ENCODE measurements around the gene STARD7. TPM values are rescaled to one million over a fixed set of nuclear protein-coding genes. Genes with fewer than 3 reads are reported as not detected.

The STARD7 gene
- total RNA-seq, 4 donors from 2014 or later, result 69.4 to 92.4 (median 76.8) TPM

- Histone ChIP-seq H3K27ac (peak overlapping the region; percentile 73), H3K9me3 (no peaks in the 10 kb centered on the region), H3K36me3 (no peaks in the 10 kb centered on the region), H3K4me3 (peak overlapping the region; percentile 6), H3K4me1 (peaks cover 79% of the 10 kb centered on the region), H3K27me3 (no peaks in the 10 kb centered on the region)
- TF ChIP-seq POLR2A (IDR thresholded peaks at IDR 0.05) (no peak), EP300 (IDR thresholded peaks at IDR 0.05) (no peak), POLR2AphosphoS5 (IDR thresholded peaks at IDR 0.05) (no peak)
- TF ChIP-seq, protein P1, sequence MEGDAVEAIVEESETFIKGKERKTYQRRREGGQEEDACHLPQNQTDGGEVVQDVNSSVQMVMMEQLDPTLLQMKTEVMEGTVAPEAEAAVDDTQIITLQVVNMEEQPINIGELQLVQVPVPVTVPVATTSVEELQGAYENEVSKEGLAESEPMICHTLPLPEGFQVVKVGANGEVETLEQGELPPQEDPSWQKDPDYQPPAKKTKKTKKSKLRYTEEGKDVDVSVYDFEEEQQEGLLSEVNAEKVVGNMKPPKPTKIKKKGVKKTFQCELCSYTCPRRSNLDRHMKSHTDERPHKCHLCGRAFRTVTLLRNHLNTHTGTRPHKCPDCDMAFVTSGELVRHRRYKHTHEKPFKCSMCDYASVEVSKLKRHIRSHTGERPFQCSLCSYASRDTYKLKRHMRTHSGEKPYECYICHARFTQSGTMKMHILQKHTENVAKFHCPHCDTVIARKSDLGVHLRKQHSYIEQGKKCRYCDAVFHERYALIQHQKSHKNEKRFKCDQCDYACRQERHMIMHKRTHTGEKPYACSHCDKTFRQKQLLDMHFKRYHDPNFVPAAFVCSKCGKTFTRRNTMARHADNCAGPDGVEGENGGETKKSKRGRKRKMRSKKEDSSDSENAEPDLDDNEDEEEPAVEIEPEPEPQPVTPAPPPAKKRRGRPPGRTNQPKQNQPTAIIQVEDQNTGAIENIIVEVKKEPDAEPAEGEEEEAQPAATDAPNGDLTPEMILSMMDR (IDR thresholded peaks at IDR 0.05), result no peak
- no peak for DNase-seq (ENCODE audit: low spot score in 2 of 2)
- 55% methylated on average over 8 of the region's 9 CpGs for WGBS
Measured at GRCh38 chr2:96203130-96204028, 5.2 kb downstream of the STARD7 start.

DNA sequence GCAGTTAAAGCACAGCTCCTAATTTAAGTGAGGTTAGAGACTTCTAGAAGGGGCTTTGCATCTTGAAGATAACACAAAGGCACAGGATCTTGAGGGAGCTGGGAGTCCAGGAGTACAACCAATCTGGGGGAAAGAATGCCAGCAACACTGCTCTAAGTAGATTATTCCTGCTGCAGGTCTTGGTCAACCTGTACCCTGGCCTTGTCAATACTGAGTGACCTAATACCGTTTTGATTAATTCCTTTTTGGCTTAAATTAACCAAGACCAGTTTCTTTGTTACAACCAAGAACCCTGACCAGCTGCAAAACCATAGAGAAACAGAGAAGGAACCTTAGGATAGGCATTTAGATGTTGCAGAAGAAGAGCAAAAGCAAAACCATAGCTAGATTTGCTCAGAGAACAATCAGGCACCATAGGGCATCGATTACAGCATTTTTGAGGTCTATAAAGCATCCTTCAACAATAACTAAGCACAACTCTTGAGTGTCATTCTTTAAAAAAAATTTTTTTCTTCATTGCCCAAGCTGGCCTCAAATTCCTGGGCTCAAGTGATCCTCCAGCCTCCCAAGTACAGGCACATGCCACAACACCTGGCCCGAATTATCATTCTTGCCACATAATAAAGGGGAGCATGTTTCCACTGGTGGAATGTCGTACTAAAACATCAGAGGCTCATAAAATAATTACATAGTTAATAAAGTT, 6.3 kb downstream of the STARD7 start:
- H3K27ac ChIP-seq, result peak overlapping the region; percentile 73
- H3K27me3 ChIP-seq, result no peaks in the 10 kb centered on the region
- H3K4me3 ChIP-seq, result no peak overlapping the region
- H3K4me1 ChIP-seq, result peaks cover 74% of the 10 kb centered on the region
- DNase-seq (ENCODE audit: low spot score in 2 of 2), result no peak
- no peaks in the 10 kb centered on the region for H3K9me3 ChIP-seq
- no peaks in the 10 kb centered on the region for H3K36me3 ChIP-seq
- 57% methylated on average over 4 of the region's 4 CpGs for WGBS
- TF ChIP-seq EP300 (IDR thresholded peaks at IDR 0.05), result no peak
- TF ChIP-seq, protein P1 (IDR thresholded peaks at IDR 0.05), result no peak
- no peak for TF ChIP-seq POLR2AphosphoS5 (IDR thresholded peaks at IDR 0.05)
- TF ChIP-seq POLR2A (IDR thresholded peaks at IDR 0.05), result no peak

DNA sequence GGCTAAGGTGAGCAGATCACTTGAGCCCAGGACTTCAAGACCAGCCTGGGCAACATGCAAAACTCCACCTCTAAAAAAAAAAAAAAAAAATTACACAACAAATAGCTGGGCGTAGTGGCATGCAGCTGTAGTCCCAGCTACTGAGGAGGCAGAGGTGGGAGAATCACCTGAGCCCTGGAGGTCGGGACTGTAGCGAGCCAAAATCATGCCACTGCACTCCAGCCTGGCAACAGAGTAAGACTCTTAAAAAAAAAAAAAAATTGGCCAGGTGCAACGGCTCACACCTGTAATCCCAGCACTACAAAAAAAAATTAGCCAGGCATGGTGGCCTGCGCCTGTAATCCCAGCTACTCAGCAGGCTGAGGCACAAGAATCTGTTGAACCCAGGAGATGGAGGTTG, 7.3 kb downstream of the STARD7 start:
- Histone ChIP-seq H3K27ac (peak overlapping the region; percentile 40), H3K36me3 (no peaks in the 10 kb centered on the region), H3K4me3 (no peak overlapping the region), H3K27me3 (no peaks in the 10 kb centered on the region), H3K9me3 (no peaks in the 10 kb centered on the region), H3K4me1 (peaks cover 66% of the 10 kb centered on the region)
- TF ChIP-seq POLR2AphosphoS5 (IDR thresholded peaks at IDR 0.05), result no peak
- no peak for TF ChIP-seq POLR2A (IDR thresholded peaks at IDR 0.05)
- TF ChIP-seq, protein P1 (IDR thresholded peaks at IDR 0.05), result no peak
- no peak for TF ChIP-seq EP300 (IDR thresholded peaks at IDR 0.05)
- no peak for DNase-seq (ENCODE audit: low spot score in 2 of 2)
- WGBS, result 46% methylated on average over 5 of the region's 5 CpGs

- H3K4me3 ChIP-seq, result no peak overlapping the region
- no peak overlapping the region for H3K27ac ChIP-seq
- no peaks in the 10 kb centered on the region for H3K9me3 ChIP-seq
- TF ChIP-seq EP300 (IDR thresholded peaks at IDR 0.05), result no peak
- TF ChIP-seq POLR2A (IDR thresholded peaks at IDR 0.05), result no peak
- TF ChIP-seq, protein P1 (IDR thresholded peaks at IDR 0.05), result no peak
- TF ChIP-seq POLR2AphosphoS5 (IDR thresholded peaks at IDR 0.05), result no peak
- no peak for DNase-seq (ENCODE audit: low spot score in 2 of 2)
- H3K36me3 ChIP-seq, result peaks cover 15% of the 10 kb centered on the region
- peaks cover 46% of the 10 kb centered on the region for H3K4me1 ChIP-seq
- no peaks in the 10 kb centered on the region for H3K27me3 ChIP-seq
- 77% methylated on average over 2 of the region's 2 CpGs for WGBS
Measured at GRCh38 chr2:96198921-96199320, 9.7 kb downstream of the STARD7 start.
